ENCODE results near the gene DNAJC15.

Gene DNAJC15

GRCh38 chr13:43006893-43007631 lies 16.3 kb upstream of the DNAJC15 start:
- DNase-seq (ENCODE audit: insufficient read length) (no peak), FAIRE-seq (no peak)
- no peak for TF ChIP-seq POLR2A (IDR thresholded peaks at IDR 0.05; ENCODE audit: low read depth, low read length)
- no peak for TF ChIP-seq TAF1 (IDR thresholded peaks at IDR 0.05; ENCODE audit: borderline replicate concordance, low read depth, low read length)
- no peak for TF ChIP-seq POLR2AphosphoS5 (IDR thresholded peaks at IDR 0.05; ENCODE audit: low read depth, low read length)

- no peak for DNase-seq (ENCODE audit: insufficient read length)
- no peak for FAIRE-seq
- no peak for TF ChIP-seq POLR2AphosphoS5 (IDR thresholded peaks at IDR 0.05; ENCODE audit: low read depth, low read length)
- no peak for TF ChIP-seq TAF1 (IDR thresholded peaks at IDR 0.05; ENCODE audit: borderline replicate concordance, low read depth, low read length)
- no peak for TF ChIP-seq POLR2A (IDR thresholded peaks at IDR 0.05; ENCODE audit: low read depth, low read length)
These were observed 14.8 kb upstream of the DNAJC15 start for GRCh38 chr13:43008596-43008995.

GRCh38 chr13:43009506-43009905 lies 13.9 kb upstream of the DNAJC15 start:
- FAIRE-seq (no peak), DNase-seq (ENCODE audit: insufficient read length) (no peak)
- TF ChIP-seq POLR2AphosphoS5 (IDR thresholded peaks at IDR 0.05; ENCODE audit: low read depth, low read length) (no peak), TAF1 (IDR thresholded peaks at IDR 0.05; ENCODE audit: borderline replicate concordance, low read depth, low read length) (no peak), POLR2A (IDR thresholded peaks at IDR 0.05; ENCODE audit: low read depth, low read length) (no peak)

- TF ChIP-seq POLR2A (IDR thresholded peaks at IDR 0.05; ENCODE audit: low read depth, low read length) (no peak), TAF1 (IDR thresholded peaks at IDR 0.05; ENCODE audit: borderline replicate concordance, low read depth, low read length) (no peak), POLR2AphosphoS5 (IDR thresholded peaks at IDR 0.05; ENCODE audit: low read depth, low read length) (no peak)
- DNase-seq (ENCODE audit: insufficient read length) (no peak), FAIRE-seq (no peak)
These were observed 9.2 kb upstream of the DNAJC15 start for GRCh38 chr13:43014162-43014561.

GRCh38 chr13:43016226-43016625 lies 7.2 kb upstream of the DNAJC15 start:
- TF ChIP-seq POLR2A (IDR thresholded peaks at IDR 0.05; ENCODE audit: low read depth, low read length): no peak
- no peak for FAIRE-seq
- no peak for DNase-seq (ENCODE audit: insufficient read length)

- no peak for DNase-seq (ENCODE audit: insufficient read length)
- FAIRE-seq: no peak
- TF ChIP-seq POLR2A (IDR thresholded peaks at IDR 0.05; ENCODE audit: low read depth, low read length): no peak
- TF ChIP-seq TAF1 (IDR thresholded peaks at IDR 0.05; ENCODE audit: borderline replicate concordance, low read depth, low read length): no peak
- TF ChIP-seq POLR2AphosphoS5 (IDR thresholded peaks at IDR 0.05; ENCODE audit: low read depth, low read length): no peak
These were observed 3.6 kb upstream of the DNAJC15 start for GRCh38 chr13:43019811-43020210.

- DNase-seq (ENCODE audit: insufficient read length) (no peak), FAIRE-seq (no peak)
- TF ChIP-seq POLR2AphosphoS5 (IDR thresholded peaks at IDR 0.05; ENCODE audit: low read depth, low read length): no peak
- no peak for TF ChIP-seq POLR2A (IDR thresholded peaks at IDR 0.05; ENCODE audit: low read depth, low read length)
- no peak for TF ChIP-seq TAF1 (IDR thresholded peaks at IDR 0.05; ENCODE audit: borderline replicate concordance, low read depth, low read length)
These were observed 2.6 kb upstream of the DNAJC15 start for GRCh38 chr13:43020794-43021193.

GRCh38 chr13:43021926-43022670 lies 1.3 kb upstream of the DNAJC15 start:
- FAIRE-seq (no peak), DNase-seq (ENCODE audit: insufficient read length) (no peak)
- TF ChIP-seq TAF1 (IDR thresholded peaks at IDR 0.05; ENCODE audit: borderline replicate concordance, low read depth, low read length): no peak
- no peak for TF ChIP-seq POLR2A (IDR thresholded peaks at IDR 0.05; ENCODE audit: low read depth, low read length)
- no peak for TF ChIP-seq POLR2AphosphoS5 (IDR thresholded peaks at IDR 0.05; ENCODE audit: low read depth, low read length)

GRCh38 chr13:43022934-43023288 lies 475 bp upstream of the DNAJC15 start:
- no peak for FAIRE-seq
- TF ChIP-seq POLR2A (IDR thresholded peaks at IDR 0.05; ENCODE audit: low read depth, low read length) (no peak), TAF1 (IDR thresholded peaks at IDR 0.05; ENCODE audit: borderline replicate concordance, low read depth, low read length) (no peak), POLR2AphosphoS5 (IDR thresholded peaks at IDR 0.05; ENCODE audit: low read depth, low read length) (no peak)
- DNase-seq (ENCODE audit: insufficient read length): no peak

GRCh38 chr13:43026262-43026661 lies 2.9 kb downstream of the DNAJC15 start:
- DNase-seq (ENCODE audit: insufficient read length) (no peak), FAIRE-seq (no peak)
- no peak for TF ChIP-seq POLR2A (IDR thresholded peaks at IDR 0.05; ENCODE audit: low read depth, low read length)
- no peak for TF ChIP-seq POLR2AphosphoS5 (IDR thresholded peaks at IDR 0.05; ENCODE audit: low read depth, low read length)
- TF ChIP-seq TAF1 (IDR thresholded peaks at IDR 0.05; ENCODE audit: borderline replicate concordance, low read depth, low read length): no peak

GRCh38 chr13:43030548-43030947 lies 7.2 kb downstream of the DNAJC15 start:
- DNase-seq (ENCODE audit: insufficient read length) (no peak), FAIRE-seq (peak; percentile 86)
- TF ChIP-seq POLR2AphosphoS5 (IDR thresholded peaks at IDR 0.05; ENCODE audit: low read depth, low read length): no peak

- DNase-seq (ENCODE audit: insufficient read length) (no peak), FAIRE-seq (no peak)
- TF ChIP-seq POLR2AphosphoS5 (IDR thresholded peaks at IDR 0.05; ENCODE audit: low read depth, low read length) (no peak), POLR2A (IDR thresholded peaks at IDR 0.05; ENCODE audit: low read depth, low read length) (no peak), TAF1 (IDR thresholded peaks at IDR 0.05; ENCODE audit: borderline replicate concordance, low read depth, low read length) (no peak)
These were observed 8.5 kb downstream of the DNAJC15 start for GRCh38 chr13:43031881-43032280.
